RPMI8226 (cell line): ENCODE data around the gene GALNT18.

ENCODE experiments used
- DNase-seq: peaks from one replicate; pipeline ENCODE4 v3.0.0-alpha.2; 2015

The GALNT18 gene

GRCh38 chr11:11493698-11494097 lies 128.1 kb downstream of the GALNT18 start:
- no peak for DNase-seq

- no peak for DNase-seq
Measured at GRCh38 chr11:11491589-11491988, 130.2 kb downstream of the GALNT18 start.

GRCh38 chr11:11491014-11491413 lies 130.8 kb downstream of the GALNT18 start:
- no peak for DNase-seq

GRCh38 chr11:11486423-11486822 lies 135.4 kb downstream of the GALNT18 start:
- no peak for DNase-seq

GRCh38 chr11:11486002-11486401 lies 135.8 kb downstream of the GALNT18 start:
- DNase-seq: no peak

- DNase-seq: no peak
Measured at GRCh38 chr11:11483627-11484026, 138.2 kb downstream of the GALNT18 start.

- DNase-seq: no peak
Measured at GRCh38 chr11:11482730-11483129, 139.1 kb downstream of the GALNT18 start.

- DNase-seq: no peak
Measured at GRCh38 chr11:11481371-11481770, 140.4 kb downstream of the GALNT18 start.

GRCh38 chr11:11480971-11481370 lies 140.8 kb downstream of the GALNT18 start:
- DNase-seq: no peak

GRCh38 chr11:11478687-11479086 lies 143.1 kb downstream of the GALNT18 start:
- DNase-seq: no peak

- DNase-seq: no peak
Measured at GRCh38 chr11:11477695-11478420, 143.9 kb downstream of the GALNT18 start.

- DNase-seq: no peak
Measured at GRCh38 chr11:11476971-11477645, 144.7 kb downstream of the GALNT18 start.

GRCh38 chr11:11476499-11476898 lies 145.3 kb downstream of the GALNT18 start:
- DNase-seq: no peak

- DNase-seq: no peak
Measured at GRCh38 chr11:11472106-11472505, 149.7 kb downstream of the GALNT18 start.

GRCh38 chr11:11471201-11471600 lies 150.6 kb downstream of the GALNT18 start:
- DNase-seq: no peak

GRCh38 chr11:11468954-11469353 lies 152.9 kb downstream of the GALNT18 start:
- no peak for DNase-seq

GRCh38 chr11:11467312-11467711 lies 154.5 kb downstream of the GALNT18 start:
- DNase-seq: no peak

- no peak for DNase-seq
Measured at GRCh38 chr11:11464555-11464954, 157.2 kb downstream of the GALNT18 start.

GRCh38 chr11:11463405-11463804 lies 158.4 kb downstream of the GALNT18 start:
- no peak for DNase-seq

GRCh38 chr11:11461473-11461872 lies 160.3 kb downstream of the GALNT18 start:
- no peak for DNase-seq

- DNase-seq: no peak
Measured at GRCh38 chr11:11459578-11459977, 162.2 kb downstream of the GALNT18 start.

GRCh38 chr11:11458485-11458884 lies 163.3 kb downstream of the GALNT18 start:
- DNase-seq: no peak

GRCh38 chr11:11458001-11458400 lies 163.8 kb downstream of the GALNT18 start:
- no peak for DNase-seq

GRCh38 chr11:11456866-11457265 lies 164.9 kb downstream of the GALNT18 start:
- DNase-seq: no peak
